ENCODE results near the gene NAA60. TPM values are rescaled to one million over a fixed set of nuclear protein-coding genes. Genes with fewer than 3 reads are reported as not detected.

NAA60 gene
- 90.2 and 142 TPM in 2 replicates for polyA plus RNA-seq

DNA sequence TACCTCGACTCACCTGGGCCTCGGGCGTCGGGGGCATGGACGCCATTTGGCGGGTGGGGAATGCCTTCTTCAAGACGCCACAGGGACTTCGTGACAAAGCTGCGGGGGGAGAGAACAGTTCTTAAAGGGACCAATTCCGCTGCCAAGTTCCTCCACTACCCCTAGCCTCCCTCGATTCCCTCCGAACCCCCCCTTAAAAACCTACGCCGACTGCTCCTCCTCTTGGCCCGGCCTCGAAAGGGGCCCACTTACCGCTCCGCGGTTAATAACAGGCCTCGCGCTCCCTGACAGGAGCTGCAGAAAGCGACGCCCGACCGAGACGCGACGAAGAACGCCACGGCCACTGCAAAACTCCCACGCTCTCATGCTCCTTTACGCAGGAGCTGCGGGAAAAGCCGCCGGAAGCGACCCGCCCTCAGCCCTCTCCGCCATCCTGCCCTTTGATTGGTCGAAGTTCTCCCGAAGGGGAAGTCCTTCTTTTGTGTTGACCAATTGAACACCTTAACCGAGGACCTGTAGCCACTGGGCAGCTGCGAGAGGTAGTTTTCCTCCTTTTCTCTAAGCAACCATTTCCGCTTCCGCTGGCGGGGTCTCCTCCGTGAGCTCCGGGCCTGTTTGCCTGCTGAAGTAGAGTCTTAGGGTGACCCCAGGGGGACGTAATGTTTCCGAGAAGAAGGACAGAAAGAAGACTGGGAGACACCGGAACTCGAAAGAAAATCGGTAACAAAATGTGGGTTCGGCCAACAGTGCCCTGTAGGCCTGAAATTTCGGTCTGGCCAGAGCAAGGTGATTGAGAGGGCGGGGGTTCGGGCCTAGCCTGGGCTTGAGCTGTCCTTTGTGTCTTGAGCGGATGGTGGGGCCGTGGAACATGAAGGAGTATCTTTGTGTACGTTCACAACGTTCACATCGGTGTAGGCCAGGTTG lies at the start of gene NAA60, which contains the start of gene ZNF597:
TSS of gene NAA60 (plus strand) at position 573 of the 924 bp plus-strand sequence. CDS start 32,548 bp downstream, outside the sequence.
TSS of gene ZNF597 (minus strand) at position 397 of the 924 bp plus-strand sequence. CDS start at position 46, 351 bp downstream.

DNA sequence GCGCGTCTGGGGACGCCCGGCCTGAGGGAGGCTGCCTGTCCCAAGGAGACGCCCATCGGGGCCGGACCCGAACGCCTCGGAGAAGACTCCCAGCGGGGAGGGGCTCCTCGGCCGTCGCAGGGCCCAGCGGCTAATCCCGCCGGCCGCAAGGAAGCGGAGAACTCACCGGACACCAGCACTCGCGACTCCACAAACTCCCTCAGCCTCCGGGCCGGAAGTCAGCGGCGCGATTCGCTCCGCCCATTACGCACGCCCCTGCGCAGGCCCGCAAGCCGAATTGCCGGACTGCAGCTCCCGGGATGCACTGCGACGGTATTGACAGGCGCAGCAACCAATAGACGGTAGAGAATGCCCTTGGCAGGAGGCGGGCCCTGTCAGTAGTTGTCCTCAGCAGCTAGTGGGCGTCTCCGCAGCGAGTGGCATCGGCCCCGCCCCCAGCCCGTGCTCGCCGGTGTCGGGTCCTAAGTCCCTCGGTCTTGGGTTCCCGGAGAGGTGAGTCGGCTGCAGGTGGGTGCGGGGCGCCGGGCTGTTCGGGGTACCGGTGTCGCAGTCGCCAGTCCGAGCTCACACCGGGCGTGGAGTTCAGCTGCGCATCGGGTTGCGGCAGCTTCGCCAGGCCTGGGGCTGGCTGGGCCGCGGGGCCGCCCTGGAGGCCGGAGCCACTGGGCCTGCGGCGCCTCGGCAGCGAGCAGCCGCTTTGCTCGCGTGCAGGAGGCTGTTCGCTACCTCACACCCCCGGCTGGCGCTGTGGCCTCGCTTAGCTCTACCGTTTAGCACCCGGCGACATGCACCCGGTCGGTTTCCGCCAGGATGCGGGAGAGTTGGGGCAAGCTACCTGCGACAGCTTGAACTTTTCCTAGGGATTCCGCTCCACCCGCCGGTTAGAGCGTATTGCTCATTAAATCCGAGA lies 42.4 kb upstream of the NAA60 start, which contains the start of the genes ZNF174 and ZSCAN32:
TSS of gene ZNF174 (plus strand) at position 437 of the 910 bp plus-strand sequence. CDS start 790 bp downstream, outside the sequence.
TSS of gene ZSCAN32 (minus strand) at position 226 of the 910 bp plus-strand sequence. CDS start 3,447 bp downstream, outside the sequence.

DNA sequence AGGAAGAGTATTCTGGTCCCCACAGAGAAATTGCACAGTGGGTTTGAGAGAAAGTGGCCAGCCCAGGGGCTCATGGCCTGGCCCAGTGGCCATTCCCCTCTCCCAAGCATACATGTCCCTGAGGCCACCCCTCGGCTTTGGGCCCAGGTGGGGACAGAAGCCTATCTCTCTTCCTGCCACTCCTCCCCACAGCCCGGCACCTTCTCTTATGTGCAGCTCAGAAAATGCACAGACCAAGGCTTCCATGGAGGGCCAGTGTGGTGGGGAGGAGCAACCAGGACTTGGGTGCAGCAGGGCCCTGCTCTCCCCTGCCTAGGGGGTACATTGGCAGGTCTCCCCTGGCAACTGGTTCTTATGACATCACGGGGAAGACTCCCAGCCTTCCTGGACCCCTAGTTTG lies 51.7 kb downstream of the NAA60 start, which contains the start of gene C16orf90:
TSS of gene C16orf90 (minus strand) at position 314 of the 400 bp plus-strand sequence. CDS start at position 246, 68 bp downstream.

Other genes starting within 250 kb of the NAA60 start
- 3.0 and 4.7 TPM in 2 replicates for gene ZNF200, start 208.5 kb upstream of the NAA60 start, polyA plus RNA-seq
- not detected in 2 replicates for gene MEFV, start 187.0 kb upstream of the NAA60 start, polyA plus RNA-seq
- 3.5 and 4.0 TPM in 2 replicates for gene ZNF263, start 160.2 kb upstream of the NAA60 start, polyA plus RNA-seq
- gene TIGD7, start 138.2 kb upstream of the NAA60 start, polyA plus RNA-seq, result 4.2 and 4.3 TPM in 2 replicates
- gene ZNF75A, start 138.2 kb upstream of the NAA60 start, polyA plus RNA-seq, result 10.0 and 19.0 TPM in 2 replicates
- not detected in 2 replicates for gene OR2C1, start 87.8 kb upstream of the NAA60 start, polyA plus RNA-seq
- gene ZSCAN32, start 42.7 kb upstream of the NAA60 start, polyA plus RNA-seq, result 5.8 and 6.4 TPM in 2 replicates
- 4.3 and 10.4 TPM in 2 replicates for gene ZNF174, start 42.5 kb upstream of the NAA60 start, polyA plus RNA-seq
- 1.2 and 3.0 TPM in 2 replicates for gene ZNF597, start 176 bp upstream of the NAA60 start, polyA plus RNA-seq
- not detected in 2 replicates for gene C16orf90, start 51.8 kb downstream of the NAA60 start, polyA plus RNA-seq
- gene CLUAP1, start 57.3 kb downstream of the NAA60 start, polyA plus RNA-seq, result 115 and 122 TPM in 2 replicates
- 0.73 and 0.89 TPM in 2 replicates for gene NLRC3, start 133.7 kb downstream of the NAA60 start, polyA plus RNA-seq
- 0.08 and 0.81 TPM in 2 replicates for gene SLX4, start 167.9 kb downstream of the NAA60 start, polyA plus RNA-seq
- gene DNASE1, start 211.0 kb downstream of the NAA60 start, polyA plus RNA-seq, result 0.95 and 1.7 TPM in 2 replicates

Measured in Purkinje cell (primary cell).